Measurements from ENCODE around the gene NOL9.
"Not testable (repeated sequence)": the region's sequence is repeated elsewhere in the genome, so short reads cannot be mapped to it uniquely, and the experiment has no call there.

Gene NOL9

DNA sequence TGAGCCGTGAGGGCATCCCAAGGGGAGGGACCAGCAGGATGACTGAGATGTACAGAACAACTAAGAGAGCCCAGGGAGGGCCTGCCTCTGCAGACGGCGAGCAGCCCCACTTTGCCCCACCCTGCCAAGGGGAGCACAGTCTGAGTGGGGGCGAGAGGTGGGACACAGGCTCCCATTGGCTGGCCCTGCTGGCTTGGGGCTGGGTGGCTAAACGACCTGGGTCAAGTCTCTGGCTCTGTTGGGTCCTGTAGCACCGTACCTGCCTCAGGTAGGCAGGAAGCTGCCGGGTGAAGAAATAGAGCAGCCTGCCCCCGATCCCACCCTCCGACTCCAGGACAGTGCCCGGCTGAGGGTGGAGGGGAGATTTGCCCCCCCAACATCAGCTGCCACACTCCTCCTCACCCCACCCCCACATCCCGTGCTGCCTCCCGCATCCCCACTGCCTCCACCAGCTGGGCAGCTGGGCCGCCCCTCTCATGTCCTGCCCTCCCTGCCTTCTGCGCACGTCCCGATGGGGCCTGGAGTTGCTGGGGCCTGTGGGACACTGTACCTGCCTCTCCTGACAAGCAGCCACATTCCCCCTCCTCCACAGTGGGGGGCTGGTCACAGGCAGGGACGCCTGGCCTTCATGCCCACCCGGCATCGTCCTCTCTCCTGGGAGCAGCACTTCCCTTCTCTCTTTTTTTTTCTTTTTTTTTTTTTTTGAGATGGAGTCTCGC, 50.3 kb downstream of the NOL9 start:
- ATAC-seq (no peak), DNase-seq (no peak)

DNA sequence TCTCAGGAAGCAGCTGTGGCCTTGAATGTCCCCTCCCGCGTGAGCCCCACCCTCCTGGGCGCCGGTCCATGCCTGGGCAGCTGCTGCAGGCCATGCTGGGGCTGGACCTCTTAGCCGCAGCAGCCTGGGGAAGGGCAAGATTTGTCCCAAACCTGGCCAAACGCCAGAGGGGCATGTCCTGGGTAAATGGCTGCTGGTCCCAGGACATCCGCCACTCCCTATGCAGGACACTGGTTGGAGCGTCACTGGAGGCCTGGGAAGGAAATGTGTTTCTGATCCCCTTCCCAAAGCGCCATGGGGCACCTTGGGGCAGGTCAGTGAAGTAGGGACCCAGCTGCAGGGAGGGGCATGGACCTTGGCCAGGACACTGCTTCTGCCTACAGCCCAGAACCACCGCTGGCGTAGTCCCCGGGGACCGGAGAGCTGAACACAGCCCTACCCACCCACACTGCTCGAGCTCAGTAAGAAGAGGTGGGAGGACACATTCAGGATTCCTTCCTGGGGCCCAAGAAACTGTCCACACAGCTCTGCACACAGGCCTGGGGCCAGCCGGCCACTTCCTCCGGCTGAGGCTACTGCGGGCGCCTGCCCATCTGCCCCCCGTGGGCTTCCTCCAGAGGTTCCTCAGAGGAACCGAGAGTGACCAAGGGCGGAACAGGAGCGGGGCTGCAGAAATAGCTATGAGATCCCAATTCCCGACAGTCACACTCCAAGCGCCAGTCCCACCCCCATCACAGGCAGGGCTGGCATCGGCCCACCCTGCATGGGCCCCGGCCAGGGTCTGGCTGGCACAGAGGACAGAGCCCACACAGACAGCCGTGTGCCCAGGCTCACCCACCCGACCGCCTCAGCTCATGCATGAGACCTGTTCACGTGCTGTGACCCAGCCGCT, 52.1 kb downstream of the NOL9 start:
- ATAC-seq = no peak
- DNase-seq = no peak

DNA sequence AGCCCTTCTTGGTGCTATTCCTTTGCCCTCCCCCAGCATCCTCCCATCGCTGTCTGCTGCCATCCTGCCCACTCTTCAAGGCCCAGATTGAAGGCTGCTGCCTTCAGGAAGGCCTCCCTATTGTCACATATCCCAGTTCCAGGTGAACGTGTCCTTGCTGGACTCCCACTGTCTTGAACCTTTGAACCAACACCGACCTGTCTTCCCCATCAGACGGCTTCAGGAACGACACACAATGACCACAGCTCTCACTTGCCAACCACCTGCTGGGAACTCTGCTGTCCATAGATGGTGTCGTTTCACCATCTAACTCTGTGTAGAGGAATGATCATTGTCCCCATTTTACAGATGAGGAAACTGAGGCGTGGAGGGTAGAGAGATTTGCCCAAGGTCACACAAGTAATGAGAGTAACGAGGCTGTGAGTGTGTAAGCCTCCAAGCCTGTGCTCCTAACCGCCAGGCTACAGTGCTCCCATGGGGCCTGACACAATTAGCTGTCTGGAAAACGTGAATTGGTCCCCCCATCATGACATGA, 53.0 kb downstream of the NOL9 start:
- ATAC-seq (no peak), DNase-seq (no peak)

DNA sequence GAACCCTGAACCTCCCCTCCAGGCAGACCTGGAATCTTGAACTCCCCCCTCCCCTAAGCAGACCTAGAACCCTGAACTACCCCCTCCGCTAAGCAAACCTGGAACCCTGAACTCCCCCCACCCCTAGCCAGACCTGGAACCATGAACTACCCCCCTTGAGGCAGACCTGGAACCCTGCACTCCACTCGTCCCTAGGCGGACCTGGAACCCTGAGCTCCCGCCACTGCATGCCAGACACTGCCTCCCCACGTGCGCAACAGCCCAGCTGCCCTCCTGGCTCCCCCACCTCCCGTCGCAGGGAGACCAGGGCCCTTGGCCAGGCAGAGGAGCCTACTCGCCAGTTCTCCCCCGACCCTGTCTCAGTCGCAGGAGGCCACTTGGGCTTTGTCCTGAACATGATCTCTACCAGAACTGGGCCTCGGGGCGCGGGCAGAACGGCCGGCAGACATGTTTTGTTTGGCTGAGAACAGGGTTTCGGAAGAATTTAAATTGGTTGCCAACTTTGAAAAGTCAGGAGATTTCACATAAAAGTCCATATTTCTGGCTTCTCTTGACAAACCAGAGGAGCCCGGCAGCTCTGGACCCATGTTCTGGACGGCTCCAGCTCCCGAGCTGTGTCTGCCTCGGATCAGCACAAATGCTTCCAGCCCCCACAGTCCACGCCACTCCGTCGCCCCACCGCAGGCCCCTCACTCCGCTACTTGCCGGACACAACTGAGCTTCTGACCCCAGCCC, 53.6 kb downstream of the NOL9 start:
- no peak for DNase-seq
- no peak for ATAC-seq

DNA sequence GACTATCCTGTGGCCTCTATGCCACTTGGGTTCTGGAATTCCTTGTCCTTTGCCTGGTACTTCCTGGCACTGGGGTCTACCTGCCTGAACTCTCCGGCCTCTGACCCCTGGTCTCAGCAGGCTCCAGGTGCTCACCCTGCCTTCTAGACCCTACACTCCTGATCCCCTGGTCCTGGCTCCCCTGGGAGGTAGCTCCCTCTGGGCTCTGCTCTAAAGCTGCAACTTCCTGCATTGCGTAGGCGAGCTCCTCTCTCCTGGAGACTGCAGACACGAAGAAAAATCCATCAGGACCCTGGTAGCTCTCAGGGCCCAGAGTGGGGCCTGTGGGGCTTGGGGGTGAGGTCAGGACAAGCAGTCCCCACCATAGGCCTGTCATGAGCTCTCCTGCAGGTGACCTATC, 55.0 kb downstream of the NOL9 start:
- DNase-seq (no peak), ATAC-seq (no peak)

DNA sequence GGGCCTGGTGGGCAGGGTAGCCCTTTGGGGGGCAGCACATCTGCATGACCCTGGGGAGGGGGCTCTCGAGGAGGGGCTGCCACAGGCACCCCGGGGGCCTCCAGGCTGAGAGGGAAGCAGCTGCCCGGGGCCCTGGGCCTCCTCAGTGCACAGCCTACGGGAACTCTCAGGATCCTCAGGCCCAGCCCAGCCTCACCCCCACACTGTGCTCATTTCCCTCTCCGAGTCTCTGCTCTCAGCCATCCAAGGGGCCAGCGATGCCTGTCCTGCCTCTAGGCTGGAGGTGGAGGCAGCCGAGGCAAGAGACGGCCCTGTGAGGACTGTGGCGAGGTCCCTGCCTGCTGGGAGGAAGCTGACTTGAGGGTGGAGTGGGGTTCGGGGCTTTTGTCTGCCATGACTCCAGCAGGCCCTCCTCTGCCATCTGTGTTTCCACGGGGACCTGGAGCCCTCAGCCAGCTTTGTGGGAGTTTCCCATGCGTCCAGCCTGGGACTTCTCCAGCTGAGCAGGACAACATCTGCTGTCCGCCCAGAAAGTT, 55.7 kb downstream of the NOL9 start:
- no peak for ATAC-seq
- no peak for DNase-seq

DNA sequence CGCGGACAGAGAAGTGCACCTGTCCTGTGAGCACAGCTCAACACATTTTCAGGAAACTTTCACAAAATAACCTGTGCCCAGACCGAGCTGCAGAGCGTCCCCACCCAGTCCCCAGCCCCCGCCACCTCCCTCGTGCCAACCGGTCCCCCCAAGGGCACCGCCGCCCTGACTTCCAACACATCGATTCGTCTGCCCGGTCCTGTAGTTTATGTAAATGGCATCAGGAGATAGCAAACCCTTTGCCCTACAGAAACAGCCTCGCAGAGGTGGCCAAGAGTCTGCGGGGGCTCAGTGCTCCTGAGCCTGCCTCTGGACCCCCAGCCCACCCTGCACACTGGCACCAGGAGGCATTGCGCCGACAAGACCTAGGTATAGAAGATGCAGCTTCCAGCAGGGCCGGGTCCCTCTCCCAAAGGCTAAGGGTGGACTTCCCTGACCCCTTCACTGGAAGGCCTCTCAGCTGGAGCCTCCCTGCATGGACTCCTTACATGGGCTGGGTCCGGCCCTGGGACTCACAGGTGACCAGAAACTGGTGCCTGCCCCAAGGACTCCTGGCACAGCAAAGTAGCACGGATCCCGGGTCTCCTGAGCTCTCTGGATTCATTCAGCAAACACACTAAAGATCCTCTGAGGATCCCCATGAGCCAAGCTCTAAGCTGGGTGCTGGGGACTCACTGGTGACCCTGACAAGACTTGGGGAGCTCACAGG, 56.3 kb downstream of the NOL9 start:
- no peak for ATAC-seq
- DNase-seq = no peak

DNA sequence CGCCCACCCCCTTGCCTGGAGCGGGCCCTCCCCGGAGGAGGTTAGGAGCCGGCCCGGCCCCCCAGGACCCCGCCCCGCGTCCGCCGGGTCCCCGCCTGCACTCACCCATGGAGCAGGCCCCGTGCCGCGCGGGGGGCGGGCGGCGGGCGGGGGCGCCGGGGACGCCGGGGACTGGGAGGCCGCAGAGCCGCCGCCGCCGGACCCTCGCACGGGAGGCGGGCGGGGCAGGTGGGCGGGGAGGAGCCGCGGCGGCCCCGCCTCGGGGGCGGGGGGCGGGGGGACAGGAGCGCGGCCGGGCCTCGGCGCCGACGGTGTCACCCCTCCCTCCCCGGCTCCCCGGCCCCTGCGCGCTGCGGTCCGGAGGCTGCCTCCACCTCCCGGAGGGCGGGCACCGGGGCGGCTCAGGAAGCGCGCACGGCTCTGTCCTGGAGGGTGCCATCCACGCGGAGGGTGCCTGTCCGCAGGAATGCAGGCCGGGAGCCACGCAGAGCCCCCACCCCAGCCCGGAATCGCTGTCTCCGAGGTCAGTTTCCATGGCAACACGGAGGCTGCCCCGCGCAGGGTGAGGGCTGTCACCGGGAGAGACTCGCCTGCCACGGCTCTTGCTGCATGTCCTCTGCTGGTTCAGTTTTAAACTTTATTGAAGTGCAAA, 57.0 kb downstream of the NOL9 start:
- DNase-seq (peak; percentile 52), ATAC-seq (peak; percentile 40)

DNA sequence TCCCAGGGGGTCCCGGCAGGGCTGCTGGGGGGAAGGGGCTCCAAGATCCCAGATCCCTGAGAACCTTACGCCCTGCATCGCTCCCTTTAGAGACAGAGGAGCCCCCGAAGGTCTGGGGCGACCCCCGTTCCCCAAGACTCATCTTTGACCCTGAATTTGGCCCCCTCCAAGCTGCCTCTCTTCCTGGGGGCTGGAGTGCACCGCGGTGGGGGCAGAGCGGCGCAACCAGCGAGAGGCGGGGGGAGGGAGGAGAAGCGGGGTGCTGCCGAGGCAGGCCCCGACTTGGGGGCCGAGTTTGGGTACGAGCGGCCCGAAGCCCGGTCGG, 57.5 kb downstream of the NOL9 start:
- DNase-seq = no peak
- ATAC-seq = no peak

DNA sequence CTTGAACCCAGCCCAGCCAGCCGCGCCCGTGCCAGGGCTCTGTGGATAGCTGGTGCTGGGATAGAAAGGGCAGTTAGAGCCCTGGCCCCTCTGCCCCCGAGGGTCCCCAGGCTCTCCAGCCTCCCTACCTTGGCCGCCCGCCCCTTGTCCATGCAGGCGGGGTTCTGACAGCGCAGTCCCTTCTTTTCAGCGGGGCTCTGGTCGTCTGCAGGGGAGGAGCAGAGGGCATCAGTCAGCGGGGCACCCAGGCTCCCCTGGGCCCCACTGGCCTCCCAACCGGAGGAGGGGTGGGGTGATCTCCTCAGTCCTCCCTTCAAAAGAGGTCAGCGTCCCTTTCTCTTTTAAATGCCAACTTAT, 58.0 kb downstream of the NOL9 start:
- DNase-seq (no peak), ATAC-seq (no peak)

DNA sequence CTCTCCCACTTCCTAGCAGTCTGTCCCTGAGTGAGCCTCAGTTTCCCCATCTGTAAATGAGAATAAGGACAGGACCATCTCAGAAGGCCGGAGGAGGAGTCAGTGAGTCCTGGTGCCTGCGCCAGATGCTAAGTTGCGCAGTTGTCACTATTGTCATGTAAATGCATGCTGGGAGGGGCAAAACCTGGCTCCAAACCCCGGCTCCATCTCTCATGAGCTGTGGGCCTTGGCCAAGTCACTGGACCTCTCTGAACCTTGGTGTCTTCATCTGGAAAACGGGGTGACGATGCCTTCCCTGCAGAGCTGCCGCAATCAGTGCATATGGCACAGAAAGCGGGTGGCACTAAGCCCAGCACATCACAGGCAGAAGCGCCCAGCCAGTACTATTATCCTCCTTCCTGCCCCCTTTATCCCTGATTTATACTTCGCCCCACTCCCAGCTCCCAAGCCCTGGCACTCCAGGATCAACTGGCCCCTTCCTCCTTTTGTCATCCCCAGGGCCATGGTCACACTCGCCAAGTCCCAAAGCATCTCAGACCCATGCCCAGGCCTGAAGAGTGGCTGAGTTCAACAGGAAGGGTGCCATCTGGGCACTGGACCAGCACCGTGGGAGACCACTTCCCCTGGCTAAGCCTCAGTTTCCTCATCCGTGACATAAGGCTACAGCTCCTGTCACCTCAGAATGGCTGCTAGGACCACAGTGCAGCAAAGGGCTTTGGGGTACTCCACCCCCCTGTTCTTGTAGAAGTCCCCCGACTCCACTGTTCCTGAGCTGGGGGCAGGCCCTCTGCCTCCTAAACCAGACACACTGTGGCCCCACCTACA, 58.6 kb downstream of the NOL9 start:
- ATAC-seq (no peak), DNase-seq (no peak)

DNA sequence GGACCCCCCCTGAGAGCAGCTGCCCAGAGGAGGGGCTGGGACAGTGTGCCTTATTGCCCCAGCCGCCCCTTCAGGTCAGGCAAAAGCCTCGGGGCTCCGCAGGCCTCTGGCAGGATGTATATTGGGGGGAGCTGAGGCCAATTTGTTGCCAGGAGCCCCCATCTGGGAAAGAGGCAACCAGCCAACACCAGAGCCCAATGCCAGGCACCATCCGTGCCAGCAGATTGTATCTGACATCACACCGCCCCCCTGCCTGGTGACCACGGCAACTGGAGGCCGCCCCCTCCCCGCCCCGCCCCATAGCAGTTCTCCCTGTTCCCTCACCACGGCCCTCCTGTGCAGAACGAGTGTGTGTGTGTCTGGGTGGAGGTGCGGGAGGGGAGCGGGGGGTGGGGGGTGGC, 59.3 kb downstream of the NOL9 start:
- no peak for DNase-seq
- no peak for ATAC-seq

DNA sequence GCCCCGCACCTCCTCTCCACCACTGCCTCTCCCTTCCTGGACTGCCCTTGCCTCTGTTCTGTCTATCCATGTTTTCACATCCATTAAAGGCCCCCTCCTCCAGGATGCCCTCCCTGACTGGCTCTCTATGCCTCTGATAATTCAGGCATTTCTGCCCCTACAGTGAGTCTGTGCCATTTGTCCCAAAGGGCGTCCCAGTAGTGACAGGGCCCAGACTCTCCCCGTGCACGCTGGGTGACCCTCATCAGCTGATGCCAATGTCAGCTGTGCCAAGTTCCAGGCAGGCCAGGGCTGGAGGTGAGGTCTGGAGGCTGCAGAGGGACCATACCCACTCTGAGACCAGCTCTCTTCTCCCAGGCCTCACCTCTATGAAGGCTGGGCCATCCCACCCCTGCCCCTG, 59.7 kb downstream of the NOL9 start:
- DNase-seq (no peak), ATAC-seq (no peak)

DNA sequence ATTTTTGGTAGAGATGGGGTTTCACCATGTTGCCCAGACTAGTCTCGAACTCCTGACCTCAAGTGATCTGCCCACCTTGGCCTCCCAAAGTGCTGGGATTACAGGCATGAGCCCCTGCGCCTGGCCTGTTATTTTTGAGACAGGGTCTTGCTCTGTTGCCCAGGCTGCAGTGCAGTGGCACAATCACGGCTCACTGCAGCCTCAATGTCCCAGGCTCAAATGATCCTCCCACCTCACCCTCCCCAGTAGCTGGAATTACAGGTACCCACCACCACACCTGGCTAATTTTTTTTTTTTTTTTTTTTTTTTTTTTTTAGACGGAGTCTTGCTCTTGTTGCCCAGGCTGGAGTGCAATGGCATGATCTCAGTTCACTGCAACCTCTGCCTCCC, 60.5 kb downstream of the NOL9 start:
- DNase-seq, ATAC-seq: not testable (repeated sequence)

DNA sequence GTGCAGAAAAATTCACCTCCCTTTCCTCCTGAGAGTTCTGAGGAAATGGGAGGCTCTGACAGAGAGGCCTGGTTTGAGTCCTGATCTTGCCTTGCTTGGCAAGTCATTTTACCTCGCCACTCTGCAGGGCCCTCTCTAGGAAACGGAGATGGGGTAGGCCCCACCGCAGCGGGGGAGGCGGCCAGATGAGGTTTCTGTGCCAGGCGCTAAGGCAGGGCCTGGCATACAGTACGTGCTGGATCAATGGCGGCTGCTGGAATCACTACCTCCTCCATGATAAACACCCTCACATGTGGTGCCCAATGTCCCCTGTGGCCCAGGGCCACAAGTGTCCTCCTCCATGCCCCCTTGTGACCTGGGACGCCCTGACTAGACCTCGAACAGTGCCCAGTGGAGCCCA, 62.3 kb downstream of the NOL9 start:
- ATAC-seq = no peak

DNA sequence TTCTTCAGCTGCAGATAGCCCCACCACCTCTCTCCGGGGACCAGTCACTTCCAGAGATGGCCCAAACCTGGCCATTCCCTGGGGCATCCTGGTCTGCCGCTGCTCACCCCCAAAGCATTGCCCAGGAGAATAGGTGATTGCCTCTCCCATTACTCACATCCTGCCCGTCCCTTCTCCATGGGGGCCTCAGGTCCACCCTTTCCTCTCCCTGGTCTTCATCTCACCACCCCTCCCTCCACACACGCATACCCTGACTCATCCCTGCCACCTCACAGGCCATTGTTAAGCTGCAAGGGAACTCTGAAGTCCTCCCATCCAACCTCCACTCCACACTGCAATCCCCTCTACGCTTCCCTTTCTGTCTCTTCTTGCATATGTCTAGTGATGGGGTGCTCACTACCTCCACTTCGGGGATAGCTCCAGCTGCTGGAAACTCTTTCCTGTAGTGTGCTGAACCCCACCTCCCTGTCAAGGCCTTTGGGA, 62.8 kb downstream of the NOL9 start, which contains the start of gene PLEKHG5:
TSS of gene PLEKHG5 (minus strand) at position 188 of the 483 bp plus-strand sequence. CDS start 14,096 bp downstream, outside the sequence.
- ATAC-seq (peak; percentile 28), DNase-seq (peak; percentile 36)

More for the DNA sequence above, 62.3 kb downstream of the NOL9 start:
- no peak for DNase-seq

DNA sequence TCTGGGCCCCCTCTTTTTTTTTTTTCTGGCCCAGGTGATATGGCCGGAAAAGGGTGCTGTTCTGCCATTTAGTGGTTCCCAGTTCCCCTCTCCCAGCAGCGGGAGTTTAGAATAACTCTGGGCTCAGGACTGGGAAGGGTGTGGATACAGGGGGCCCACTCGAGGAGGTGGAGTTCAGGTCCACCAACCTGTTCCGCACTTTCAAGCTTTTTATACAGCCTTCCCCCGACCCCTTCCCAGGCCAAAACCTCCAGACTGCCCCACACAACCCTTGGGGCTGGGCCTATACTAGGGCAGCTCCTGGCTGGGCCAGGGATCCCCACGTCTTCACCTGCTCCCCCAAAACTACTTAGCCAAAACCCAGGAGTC, 63.2 kb downstream of the NOL9 start:
- no peak for DNase-seq
- ATAC-seq = no peak

DNA sequence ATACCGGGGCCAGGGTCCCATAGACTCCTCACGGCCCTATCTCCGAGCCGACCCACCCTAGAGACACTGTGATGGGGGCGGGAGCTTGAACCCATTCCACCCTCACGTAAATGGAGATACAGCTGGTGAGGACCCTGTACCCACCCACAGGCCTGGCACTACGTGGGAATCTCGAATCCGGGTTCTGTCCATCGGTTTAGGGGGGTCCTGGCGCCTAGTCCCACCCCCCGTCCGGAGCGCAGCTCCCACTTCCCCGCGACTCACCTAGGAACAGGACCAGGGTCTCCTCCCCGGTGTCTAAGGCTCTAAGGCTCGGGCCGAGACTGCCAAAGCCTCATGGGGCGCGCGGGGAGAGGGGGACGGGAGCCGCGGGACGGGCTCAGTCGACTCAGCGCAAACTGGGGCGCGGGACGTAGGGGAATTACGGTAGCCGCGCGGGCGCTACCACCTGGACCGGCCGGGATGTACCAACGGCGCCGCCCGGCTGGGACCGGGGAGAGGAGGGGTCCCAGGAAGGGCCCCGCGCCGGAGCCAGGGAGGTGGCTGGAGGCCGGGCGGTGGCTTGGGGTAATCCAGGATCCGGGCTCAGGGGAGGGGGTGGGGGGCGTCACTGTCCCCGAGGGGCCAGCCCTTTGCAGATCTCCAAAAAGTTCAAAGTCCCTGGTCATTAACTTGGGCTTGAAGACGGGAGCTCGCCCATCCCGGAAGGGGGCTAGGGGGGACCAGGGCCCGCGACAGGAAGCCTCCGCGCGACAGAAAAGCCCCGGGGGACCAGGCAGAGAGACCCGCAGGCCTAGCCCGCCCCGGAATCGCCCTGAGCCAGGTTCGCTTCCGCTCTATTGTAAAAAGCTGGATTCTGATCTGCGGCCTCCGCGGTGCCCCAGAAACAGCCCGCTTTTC, 63.9 kb downstream of the NOL9 start:
- peak; percentile 61 for ATAC-seq
- peak; percentile 76 for DNase-seq

DNA sequence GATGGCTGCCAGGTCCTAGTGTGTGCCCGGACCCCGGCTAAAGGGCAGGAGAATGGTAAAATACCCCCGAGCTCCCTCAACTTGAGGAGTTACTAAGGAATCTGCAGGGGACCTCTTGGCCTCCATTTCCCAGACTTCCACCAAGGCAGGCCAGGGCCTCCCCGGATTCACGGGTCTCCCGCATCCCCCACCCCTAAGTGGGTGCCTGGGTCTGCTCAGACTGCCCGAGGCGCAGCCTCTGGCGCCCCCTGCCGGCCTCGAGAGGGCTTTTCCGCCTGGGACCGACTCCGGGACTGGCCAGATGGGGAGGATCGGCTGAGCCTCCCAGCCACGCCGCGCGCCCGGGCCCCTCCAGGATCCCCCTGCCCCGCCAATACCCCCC, 64.5 kb downstream of the NOL9 start:
- ATAC-seq (peak; percentile 72), DNase-seq (peak; percentile 85)
